NCI-H1694 treated with DMSO at 0.1 percent for 48 hours (cell line): ENCODE results near the gene UGT8.
"Not testable (repeated sequence)": the region's sequence is repeated elsewhere in the genome, so short reads cannot be mapped to it uniquely, and the experiment has no call there.

ENCODE experiments used
- DNase-seq: peaks from one replicate; lab custom pipeline; 2025; lab: John Stamatoyannopoulos, UW

Gene UGT8

DNA sequence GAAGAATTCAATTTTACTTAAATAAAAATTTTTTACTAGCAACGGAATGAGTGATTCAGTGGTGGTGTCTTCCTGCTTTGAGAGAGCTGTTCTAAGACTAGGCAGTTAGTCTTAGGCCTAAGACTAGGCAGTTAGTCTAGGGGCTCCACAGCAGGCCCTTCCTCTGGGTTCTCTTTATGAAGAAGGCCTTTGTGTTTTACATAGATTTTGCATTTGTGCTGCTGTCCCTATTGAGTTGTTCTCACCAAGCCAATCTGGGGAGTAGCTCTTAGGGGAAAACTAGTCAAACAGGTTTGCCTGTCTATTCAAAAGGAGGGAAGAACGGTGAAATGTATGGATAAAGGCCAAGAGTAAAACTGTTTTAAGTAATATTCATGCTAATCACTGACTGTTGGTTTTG lies 7.6 kb downstream of the UGT8 start:
- no peak for DNase-seq

DNA sequence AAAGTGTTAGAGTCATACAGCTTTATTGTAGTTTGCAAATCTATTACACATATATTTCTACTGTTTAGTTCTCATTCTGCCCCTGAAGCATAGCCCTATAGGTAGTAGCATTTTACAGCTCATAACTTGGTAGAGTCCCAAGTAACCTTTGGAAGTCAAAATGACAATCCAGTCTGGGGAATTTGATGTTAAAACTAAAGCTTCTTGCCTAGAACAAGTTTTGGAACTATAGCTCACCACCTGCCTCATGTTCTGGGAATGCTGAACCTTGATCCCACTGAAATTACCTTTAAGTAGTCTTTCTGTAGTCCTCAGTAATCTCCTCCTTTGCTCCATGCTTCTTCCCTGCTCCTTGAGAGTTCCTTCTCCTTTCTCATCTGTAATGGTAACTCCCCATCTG lies 8.4 kb downstream of the UGT8 start:
- DNase-seq = no peak

DNA sequence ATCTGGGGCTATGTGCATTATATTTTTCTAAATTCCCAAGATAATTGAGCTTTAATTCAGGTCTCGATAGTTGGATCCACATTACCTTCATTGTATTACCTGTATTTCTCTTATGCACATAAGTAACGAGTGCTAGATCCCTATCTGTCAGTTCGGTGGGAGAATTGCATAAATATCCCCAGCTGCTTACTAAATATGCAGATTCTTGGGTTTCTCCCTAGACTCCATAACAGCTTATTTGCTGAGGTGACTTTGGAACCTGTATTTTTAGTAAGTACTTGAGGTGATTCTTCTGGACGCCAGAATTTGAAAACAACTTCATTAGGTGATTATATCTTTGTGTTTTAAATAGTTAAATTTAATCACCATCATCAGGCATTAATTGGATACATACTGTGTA lies 15.0 kb downstream of the UGT8 start:
- DNase-seq = no peak

DNA sequence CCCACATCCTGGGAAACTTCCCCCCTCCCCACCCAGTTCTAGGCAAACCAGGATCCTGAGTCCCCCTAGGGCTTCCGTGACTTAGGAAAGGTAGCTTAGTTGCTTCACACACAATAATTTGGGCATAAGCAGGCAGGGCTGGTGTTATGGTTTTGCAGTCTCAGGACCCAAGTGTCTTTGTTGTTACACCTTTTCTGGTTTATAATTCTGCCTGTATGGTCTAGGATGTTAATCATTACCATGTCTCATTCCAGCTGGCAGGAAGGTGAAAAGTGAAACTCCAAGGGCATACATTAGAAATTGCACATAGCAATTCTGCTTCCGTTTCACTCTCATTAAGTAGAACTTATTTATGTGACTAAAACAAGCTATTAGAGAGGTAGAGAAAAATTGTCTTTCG lies 16.8 kb downstream of the UGT8 start:
- DNase-seq = no peak

DNA sequence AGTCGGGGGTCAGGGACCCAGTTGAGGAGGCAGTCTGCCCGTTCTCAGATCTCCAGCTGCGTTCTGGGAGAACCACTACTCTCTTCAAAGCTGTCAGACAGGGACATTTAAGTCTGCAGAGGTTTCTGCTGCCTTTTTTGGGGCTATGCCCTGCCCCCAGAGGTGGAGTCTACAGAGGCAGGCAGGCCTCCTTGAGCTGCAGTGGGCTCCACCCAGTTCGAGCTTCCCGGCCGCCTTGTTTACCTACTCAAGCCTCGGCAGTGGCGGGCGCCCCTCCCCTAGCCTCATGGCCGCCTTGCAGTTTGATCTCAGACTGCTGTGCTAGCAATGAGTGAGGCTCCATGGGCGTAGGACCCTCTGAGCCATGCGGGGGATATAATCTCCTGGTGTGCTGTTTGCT lies 17.4 kb downstream of the UGT8 start:
- not testable (repeated sequence) for DNase-seq

DNA sequence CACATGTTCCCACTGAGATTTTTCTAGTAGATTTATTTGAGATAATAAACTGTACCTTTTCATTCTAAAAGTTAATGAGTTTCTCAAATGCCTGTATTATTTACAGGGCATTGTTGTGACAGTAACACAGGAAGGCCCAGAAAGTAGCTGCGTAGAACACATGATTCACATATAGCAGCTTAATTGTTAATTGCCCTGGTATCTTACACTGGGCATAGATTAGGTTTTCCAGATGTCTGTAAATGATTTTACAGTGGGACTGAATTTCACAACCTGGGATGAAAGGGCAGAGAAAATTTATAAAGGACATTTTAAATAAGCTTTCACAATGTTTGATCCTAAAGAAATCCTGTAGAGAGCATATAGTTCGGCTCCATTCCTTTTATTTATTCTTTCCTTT lies 27.6 kb downstream of the UGT8 start:
- no peak for DNase-seq

DNA sequence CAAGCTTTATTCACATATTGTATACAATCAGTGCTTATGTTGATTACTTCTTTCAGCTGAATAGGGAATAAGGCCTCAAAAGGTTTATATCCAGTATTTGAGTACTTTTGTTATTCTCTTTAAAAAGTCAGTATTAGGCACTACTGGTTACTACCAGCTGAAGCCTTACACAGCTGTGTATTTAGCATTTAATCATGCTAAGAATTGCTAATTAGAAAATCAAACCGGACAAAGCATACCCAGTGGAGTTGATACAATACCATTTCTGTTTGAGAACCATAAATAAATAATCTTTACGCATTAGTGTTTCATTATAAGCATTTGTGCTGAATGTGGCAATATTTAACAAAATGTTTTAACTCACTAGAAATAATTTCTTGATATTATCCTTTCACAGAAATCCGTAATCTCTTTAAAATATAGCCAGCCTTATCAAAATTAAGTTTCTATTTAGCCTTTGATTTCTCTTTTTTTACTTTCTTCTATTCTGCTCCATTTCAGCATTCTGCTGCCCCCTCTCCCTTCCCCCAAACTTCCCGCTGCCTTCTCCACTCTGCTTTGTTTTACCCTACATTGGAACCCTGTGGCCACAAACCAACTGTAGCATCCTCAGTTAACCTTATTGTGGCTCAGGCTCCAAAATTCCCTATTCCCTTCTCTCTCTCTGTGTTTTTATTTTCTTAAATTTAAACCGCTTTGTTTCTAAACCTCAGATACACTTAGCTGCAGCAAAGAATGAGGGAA lies 37.8 kb downstream of the UGT8 start:
- no peak for DNase-seq

DNA sequence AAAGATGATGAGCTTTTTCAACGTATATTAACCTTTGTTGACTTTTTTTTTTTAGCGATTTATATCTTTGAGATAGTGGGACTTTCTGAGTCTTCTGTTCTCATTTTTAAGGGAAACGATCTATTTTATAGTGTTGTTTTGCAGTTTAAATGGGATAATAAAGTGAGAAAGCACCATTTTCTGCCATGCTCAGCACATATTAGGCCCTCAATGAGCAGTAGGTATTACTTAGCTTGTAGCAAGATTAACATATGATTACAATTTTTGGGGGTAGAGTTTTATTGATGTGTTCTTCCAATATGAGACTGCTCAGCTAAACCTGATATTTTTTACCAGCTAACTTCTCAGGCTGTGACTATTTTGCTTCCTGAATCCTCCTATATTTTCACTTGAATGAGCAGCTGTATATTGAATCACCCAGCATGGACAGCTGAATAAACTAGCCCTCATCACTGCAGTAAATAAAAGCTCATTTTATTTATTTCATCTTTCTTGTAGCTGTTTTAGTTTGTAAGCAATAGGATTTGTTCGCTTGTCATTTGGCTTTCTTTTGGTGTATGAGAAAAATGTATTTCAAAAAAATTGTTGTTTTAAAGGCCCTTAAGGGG lies 43.7 kb downstream of the UGT8 start:
- no peak for DNase-seq

DNA sequence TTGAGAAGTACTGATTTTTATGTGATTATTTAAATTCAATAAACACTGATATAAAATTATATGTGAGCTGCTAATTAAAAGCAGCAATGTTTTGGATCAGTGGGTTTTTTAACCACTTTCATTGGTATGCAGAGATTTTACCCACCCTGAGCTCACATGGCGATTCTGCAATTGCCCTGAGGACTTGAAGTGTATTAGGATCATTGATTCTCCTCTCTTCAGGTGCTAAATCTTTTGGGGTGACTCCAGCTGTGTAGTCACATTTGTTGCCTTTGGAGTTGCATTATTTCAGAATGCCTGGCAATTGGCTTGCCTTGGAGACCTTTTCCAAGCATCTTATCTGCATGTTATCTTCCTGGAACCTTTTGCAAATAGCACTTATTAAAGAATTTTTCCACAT lies 51.3 kb downstream of the UGT8 start:
- no peak for DNase-seq

DNA sequence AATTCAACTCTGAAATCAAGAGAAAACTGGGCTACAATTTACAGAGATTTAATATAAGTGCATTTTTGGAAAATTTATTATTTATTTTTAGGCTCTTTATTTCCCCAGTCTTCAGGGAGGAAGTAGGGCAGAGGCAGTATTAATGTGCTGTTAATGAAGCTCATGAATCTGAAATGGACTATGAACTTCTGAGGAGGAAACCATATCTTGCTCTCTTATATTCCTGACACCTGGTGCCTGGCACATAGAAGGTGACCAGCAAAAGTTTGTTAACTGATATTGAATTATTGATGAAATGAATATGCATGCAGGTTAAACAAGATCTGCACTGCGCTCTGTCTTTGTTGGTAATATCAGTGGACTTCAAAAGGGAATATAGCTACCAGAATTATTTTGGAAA lies 55.1 kb downstream of the UGT8 start:
- DNase-seq = no peak

DNA sequence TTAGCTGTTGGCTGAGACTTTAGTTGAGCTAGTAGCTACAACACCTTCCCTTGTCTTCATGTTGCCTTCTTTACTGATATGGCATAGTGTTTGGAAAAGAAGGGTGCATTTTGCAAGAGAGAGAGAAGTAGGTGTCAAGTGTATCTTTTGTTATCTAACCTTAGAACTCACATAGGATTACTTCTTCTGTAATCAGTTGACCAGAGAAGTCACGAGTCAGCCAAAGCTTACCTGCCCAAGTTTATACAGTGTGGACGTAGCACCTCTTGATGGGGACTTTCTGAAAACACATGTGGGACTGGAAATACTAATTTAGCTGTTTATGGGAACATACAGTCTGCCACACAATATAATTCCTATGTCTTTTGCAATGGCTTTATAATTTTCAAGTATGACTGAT lies 56.0 kb downstream of the UGT8 start:
- no peak for DNase-seq

DNA sequence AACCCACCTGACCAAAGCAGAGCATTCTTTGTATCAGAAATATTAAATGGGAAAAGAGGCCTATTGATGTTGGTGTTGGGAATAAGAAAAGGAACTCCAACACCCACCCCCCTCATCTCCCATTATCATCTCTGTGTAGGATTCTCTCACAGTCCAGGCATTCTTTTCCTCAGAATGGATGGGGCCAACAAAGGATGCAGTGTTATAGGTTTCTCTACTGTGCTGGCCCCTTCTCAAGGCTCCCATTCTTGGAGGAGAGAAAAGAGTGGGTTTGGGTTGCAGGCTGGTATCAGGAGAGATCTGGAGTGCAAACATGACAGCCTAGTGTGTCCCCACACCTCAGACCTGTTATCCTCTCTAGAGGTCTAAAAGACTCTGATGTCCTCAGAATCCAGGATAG lies 59.6 kb downstream of the UGT8 start:
- DNase-seq = no peak

DNA sequence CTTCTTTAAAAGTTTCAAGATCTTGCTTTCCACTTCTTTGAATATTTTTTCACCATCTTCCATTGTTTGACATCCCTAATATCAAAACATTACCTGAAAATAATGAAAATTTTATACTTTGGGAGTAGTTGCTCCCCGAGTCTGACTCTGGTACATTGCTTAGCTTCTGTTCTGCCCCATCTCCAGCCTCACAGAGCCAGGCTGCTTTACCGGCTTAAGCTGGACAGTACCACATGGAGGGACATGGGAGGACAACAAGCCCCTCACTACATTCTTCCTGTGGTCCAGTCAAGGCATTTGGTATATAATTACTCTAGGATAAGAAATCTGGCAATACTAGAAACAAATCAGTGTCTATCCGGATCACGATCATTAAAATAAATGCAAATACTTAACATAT lies 60.2 kb downstream of the UGT8 start:
- no peak for DNase-seq

DNA sequence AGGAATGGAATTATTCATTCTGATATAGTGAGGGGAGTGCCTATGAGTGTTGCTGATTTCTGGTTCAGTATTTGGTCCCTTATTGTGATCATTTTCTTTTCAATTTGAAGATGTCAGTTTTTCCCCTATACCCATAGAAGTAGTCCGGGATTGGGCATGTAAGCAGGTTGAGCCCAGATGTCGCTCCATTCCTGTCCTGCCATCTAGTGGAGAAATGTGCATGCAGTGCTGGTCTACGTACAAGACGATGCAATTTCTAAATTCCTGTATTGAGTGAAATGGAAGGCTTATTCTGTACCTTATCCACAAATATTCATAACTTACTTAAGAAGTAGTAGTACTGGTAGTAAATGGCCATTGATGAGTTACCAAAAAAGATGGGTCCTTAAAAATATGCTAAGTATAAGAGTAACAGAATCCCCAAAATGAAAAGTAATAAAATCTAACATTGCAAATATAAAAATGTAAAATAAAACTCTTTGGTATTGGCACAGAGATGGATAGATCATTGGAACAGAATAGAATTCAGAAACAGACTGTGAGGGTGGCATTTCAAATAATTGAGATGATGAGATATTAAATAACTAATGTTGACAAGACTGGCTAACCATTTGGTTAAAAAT lies 60.9 kb downstream of the UGT8 start:
- DNase-seq = peak; percentile 58

DNA sequence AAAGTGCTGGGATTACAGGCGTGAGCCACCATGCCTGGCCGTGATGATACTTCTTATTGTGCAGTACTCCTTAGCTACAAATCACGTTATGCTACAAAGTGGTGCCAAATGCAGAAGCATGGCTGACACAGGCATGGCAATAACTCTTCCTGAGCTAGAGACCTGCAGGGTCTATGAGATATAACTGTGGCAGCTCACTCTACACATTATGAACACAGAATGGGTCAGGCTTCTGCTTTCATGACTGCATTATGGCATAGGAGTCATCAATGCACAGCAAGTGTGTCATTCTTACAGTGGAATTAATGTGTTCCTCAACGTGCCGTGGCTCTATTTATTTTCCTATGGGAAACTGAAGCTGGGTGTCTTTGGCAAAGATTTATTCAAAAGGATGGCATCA lies 64.5 kb downstream of the UGT8 start:
- no peak for DNase-seq

DNA sequence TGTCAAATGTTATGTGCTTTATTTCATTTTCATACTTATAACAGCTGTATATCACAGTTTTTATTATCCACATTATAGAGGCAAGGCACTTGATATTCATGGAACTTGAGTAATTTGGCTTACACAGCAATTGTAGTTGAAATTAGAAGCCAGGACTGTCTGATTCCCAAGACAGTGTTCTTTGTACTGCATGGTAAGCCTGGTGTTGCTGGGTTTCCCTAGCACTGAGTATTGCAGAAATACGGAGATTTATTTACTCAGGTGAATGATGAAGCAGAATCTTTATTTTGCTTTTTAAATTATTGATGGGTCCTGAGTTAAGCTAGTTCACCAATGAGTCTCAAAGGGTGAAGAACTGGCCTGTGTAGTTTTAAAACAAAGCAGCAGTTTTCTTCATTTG lies 70.0 kb downstream of the UGT8 start:
- no peak for DNase-seq

DNA sequence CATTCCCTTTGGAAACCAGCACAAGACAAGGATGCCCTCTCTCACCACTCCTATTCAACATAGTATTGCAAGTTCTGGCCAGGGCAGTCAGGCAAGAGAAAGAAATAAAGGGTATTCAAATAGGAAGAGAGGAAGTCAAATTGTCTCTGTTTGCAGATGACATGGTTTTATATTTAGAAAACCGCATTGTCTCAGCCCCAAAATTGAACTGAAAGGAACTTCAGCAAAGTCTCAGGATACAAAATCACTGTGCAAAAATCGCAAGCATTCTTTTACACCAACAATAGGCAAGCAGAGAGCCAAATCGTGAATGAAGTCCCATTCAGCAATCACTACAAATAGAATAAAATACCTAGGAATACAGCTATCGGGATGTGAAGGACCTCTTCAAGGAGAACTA lies 72.1 kb downstream of the UGT8 start:
- DNase-seq = not testable (repeated sequence)

DNA sequence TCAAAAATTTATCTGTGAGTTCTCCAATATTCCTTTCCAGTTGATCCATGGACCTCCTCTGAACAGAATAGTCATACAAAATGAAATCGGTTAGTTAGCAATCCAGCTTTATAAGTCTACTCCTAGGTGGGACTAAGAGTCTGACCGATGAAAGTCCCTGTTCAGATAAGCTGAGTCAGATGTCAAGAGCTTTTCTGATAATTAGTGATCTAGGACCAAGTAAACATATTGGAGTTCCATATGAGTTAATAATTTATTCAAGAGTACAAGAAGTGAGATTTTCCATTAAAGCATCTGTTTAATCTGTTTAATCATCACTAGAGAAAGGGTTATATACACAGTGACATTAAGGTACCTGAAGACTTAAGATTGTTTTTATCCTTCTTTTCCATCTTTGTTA lies 74.7 kb downstream of the UGT8 start:
- no peak for DNase-seq

DNA sequence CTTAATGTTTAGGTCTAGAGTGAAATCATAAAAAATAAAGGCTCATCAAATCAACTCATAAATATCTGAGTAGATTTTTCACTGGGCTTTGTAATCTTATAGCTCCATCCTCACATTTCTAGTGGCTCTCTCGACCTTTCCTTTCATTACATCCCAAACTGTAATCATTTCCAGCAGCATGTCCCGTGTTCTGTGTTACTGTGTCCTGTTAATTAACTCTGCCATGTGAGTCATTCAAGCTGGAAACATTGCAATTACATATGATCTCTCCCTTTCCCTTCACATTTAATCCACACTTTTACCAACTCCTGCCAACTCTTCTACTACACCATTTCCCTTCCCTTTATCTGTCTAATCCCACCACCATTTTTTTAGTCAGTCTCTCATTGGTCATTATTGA lies 75.5 kb downstream of the UGT8 start:
- DNase-seq = no peak

DNA sequence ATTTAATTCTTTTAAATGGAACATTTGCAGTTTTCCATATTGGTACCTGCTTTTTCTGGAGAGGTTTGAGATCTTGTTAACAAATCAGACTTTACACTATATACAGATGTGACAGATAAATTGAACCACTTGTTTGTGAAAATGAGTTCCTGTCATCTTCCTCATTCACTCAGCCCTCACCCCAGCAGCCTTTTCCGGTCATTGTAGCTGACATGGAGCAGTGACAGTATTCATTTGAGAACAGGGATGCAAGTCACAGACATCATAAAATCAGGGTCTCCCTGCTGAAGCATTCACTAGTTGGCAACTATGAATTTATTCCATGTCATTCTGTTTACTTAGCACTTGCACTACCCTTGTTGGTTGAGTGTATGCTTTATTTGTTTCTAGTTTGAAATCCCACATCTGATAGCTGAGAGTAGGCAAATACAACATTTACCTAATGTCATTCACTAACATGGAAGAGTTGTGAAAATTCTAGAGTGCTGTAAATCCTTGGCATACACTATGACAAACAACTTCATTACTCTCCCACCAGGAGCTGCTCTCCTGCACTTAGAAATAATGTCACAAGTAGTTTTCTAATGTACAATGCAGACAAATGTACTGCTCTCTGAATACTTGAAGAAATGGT lies 78.9 kb downstream of the UGT8 start:
- DNase-seq = no peak

DNA sequence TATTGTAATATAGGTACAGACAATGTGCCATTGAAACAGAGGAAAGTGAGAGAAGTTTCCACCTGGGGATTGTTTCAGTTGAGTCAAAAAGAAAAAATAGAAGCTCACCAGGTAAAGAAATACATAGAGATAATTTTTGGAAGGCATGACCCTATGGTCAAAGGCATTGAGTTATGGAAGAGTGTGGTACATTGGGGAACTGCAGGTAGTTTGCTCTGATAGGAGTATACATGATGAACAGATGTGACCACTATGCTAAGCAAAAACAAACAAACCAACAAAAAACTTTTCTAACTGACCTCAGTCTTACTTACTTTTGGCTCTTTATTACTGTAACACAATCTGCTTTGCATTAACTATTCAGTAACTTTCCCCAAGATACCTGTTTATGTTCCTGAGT lies 85.9 kb downstream of the UGT8 start:
- no peak for DNase-seq

DNA sequence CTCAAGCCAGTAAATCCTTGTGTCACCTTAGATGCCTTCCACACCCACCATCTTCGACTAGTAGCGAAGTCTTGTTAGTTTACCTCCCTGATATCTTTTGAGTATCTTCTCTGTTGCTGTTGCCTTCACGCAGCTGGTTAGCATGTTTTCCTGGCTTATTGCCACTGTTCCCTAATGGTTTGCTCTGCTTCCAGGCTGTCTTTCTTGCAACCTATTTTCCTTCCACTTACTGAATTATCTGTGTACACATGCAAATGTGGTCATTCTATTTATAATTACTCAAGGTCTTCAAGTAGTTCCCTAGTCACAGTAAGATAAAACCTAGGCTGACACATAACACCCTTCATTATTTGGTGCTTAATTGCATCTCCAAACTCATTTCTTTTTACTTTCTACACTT lies 89.5 kb downstream of the UGT8 start:
- DNase-seq = no peak

DNA sequence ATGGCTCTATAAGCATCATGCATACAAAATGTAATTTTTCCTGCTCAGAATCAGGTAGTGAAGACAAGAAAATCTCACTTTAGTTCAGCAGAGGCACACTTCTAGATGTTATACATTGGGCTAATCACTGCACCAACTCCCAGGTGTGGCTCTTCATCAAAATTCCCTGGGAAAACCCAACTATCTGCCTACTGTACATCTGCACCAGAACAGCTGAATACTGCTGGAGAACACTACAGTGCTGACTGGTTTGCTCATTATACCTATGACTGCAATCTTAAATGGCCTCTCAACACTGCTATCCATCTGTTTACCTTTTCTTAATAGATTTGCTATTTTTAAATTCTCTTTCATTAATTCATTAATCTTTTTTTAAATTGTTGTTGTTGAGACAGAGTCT lies 92.0 kb downstream of the UGT8 start:
- no peak for DNase-seq
